GM10248 (cell line): ENCODE data around the gene ACOT7.

Experiments used
- CTCF ChIA-PET: fragments of 300-600 bp; sonication (Branson Sonifier 250); formaldehyde crosslinking; extraction: SDS; loops from one replicate; lab custom pipeline; 2021; ENCODE audit warnings: antibody characterized with exemption; lab: Yijun Ruan, JAX
- POLR2A ChIA-PET: fragments of 350-650 bp; sonication (Branson Sonifier 250); formaldehyde crosslinking; extraction: SDS; loops from one replicate; lab custom pipeline; 2020; ENCODE audit warnings: antibody characterized with exemption; lab: Yijun Ruan, JAX
- DNase-seq: peaks from one replicate; pipeline ENCODE4 v3.0.0; 2012; ENCODE audit errors: extremely low spot score
- TF ChIP-seq, protein P1 (sequence below): IDR thresholded peaks from 2 replicates; pipeline ENCODE4 v1.5.1; 2012; ENCODE audit warnings: mild to moderate bottlenecking, low read depth; ENCODE audit errors: extremely low read depth, missing control alignments, control extremely low read depth

Gene ACOT7

DNA sequence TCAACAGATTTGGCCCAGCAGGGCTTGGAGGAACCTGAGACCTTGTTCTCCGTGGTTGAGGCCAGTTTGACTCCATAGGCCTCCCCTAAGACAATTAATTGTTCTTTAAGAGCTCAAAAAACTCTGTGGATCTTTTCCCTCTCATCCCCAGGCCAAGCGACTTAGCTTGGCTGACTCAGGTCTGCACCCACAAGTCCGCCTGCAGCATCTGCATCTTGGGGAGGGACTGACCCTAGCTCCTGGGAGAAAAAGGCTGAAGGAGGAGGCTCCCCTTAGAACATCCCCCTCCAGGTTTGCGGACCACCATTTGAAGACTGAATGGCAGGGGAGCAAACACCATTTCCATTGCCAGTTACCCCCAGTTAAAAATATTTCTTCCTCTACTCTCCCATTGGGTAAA lies 27.7 kb upstream of the ACOT7 start:
- POLR2A ChIA-PET = no interaction called here
- DNase-seq = no peak
- TF ChIP-seq, protein P1, sequence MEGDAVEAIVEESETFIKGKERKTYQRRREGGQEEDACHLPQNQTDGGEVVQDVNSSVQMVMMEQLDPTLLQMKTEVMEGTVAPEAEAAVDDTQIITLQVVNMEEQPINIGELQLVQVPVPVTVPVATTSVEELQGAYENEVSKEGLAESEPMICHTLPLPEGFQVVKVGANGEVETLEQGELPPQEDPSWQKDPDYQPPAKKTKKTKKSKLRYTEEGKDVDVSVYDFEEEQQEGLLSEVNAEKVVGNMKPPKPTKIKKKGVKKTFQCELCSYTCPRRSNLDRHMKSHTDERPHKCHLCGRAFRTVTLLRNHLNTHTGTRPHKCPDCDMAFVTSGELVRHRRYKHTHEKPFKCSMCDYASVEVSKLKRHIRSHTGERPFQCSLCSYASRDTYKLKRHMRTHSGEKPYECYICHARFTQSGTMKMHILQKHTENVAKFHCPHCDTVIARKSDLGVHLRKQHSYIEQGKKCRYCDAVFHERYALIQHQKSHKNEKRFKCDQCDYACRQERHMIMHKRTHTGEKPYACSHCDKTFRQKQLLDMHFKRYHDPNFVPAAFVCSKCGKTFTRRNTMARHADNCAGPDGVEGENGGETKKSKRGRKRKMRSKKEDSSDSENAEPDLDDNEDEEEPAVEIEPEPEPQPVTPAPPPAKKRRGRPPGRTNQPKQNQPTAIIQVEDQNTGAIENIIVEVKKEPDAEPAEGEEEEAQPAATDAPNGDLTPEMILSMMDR = no peak
- CTCF ChIA-PET = interaction anchor here (1.0 to 6.0 kb wide), 7 partner anchors 15 to 73 kb away, joined by 3 to 94 read pairs (median 5); no protein-coding TSS in a partner anchor

DNA sequence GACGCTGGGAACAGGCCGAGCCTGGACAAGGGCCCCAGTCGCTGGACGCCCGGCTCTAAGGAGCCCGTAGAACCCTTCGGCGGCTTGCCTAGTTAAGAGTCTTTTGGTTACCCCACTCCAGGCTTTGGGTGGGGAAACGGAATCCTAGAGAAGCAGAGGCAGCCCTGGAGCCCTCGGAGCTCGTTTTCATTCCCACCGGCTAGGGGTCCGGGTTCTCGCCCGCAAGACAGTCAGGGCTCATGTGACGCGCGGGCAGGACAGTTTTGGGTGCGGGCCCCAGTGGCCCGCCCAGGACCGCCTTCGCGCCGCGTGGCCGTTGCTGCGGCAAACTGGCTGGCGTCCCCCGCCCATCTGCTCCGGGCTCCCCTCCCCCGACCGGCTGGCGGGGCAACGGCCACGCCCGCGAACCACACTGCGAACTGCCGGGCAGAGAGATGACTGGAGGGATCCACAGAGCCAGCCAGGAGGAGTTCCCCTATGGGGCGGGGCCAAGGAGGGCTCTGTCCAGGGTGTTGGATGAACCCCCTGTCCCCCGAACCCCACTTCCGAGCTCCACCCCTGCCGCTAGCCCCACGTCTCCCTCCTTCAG lies 27.0 kb upstream of the ACOT7 start:
- TF ChIP-seq, protein P1 = no peak

DNA sequence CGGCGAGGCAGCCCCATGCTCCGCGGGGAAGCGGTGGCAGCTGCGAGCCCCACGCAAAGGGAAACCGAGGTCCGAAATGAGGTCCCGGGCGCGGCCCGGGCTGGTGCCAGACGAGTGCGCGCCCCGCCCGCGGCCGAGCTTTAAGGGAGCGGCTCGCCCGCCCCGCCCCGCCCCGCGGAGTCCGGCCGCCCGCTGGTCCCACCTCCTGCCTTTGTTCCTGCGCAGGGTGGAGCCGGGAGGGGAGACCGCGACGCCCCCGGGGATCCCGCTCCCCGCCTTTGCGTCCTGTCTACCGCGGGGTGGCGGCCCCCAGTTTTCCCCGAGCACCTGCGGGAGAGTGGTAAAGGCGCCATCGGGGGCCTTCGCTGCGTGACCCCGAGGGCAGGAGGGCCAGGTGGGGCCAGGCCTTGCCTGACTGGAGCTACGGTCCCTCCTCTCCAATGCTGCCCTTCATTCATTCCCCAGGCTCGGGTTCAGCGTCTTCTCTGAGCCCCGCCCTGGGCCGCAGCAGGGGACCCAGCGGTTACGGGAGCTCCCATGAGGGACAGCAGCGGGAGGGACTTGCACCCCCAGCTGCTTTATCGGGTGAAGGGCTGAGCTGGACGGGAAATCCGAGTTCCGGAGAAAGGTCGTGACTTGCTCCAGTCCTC lies 26.4 kb upstream of the ACOT7 start, which contains the start of gene HES2:
Gene HES2, minus strand, starts transcription at position 116 of the 650 bp plus-strand sequence. Its CDS starts 99 bp downstream, at position 17.
- POLR2A ChIA-PET = interaction anchor here (0.6 kb wide), 1 partner anchor 26 kb away, joined by 4 read pairs; the partner anchor contains the start of gene ACOT7
- DNase-seq = no peak

More for the DNA sequence above, 27.0 kb upstream of the ACOT7 start:
- no peak for DNase-seq
- POLR2A ChIA-PET = no interaction called here
- CTCF ChIA-PET = interaction anchor here (1.0 to 6.0 kb wide), 8 partner anchors 15 to 73 kb away, joined by 3 to 94 read pairs (median 4); no protein-coding TSS in a partner anchor

DNA sequence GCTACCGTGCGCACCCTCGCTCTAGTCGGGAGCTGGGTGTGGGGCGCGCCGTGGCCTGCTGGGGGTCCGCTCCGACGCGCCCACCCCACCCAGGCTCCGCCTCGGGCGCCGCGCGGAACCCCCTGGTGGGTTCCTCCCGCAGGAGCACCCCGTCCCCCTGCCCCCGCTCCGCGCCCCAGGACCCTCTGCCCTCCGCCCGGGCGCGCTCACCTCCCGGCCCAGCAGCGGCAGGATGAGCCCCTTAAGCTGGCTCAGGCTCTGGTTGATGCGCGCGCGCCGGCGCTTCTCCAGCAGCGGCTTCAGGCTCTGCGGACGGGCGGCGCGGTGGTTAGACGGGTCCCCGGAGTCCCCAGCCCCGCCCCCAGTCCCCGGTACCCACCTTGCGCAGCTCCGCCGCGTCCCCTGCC lies 25.8 kb upstream of the ACOT7 start:
- TF ChIP-seq, protein P1 = no peak
- DNase-seq = no peak
- POLR2A ChIA-PET = interaction anchor here (0.6 kb wide), 1 partner anchor 26 kb away, joined by 4 read pairs; the partner anchor contains the start of gene ACOT7
- CTCF ChIA-PET = interaction anchor here (1.0 to 6.0 kb wide), 4 partner anchors 14 to 56 kb away, joined by 3 to 94 read pairs (median 5); no protein-coding TSS in a partner anchor

More for the DNA sequence above, 26.4 kb upstream of the ACOT7 start, which contains the start of gene HES2:
- TF ChIP-seq, protein P1 = no peak
- CTCF ChIA-PET = interaction anchor here (1.0 to 6.0 kb wide), 4 partner anchors 14 to 56 kb away, joined by 3 to 94 read pairs (median 5); no protein-coding TSS in a partner anchor

DNA sequence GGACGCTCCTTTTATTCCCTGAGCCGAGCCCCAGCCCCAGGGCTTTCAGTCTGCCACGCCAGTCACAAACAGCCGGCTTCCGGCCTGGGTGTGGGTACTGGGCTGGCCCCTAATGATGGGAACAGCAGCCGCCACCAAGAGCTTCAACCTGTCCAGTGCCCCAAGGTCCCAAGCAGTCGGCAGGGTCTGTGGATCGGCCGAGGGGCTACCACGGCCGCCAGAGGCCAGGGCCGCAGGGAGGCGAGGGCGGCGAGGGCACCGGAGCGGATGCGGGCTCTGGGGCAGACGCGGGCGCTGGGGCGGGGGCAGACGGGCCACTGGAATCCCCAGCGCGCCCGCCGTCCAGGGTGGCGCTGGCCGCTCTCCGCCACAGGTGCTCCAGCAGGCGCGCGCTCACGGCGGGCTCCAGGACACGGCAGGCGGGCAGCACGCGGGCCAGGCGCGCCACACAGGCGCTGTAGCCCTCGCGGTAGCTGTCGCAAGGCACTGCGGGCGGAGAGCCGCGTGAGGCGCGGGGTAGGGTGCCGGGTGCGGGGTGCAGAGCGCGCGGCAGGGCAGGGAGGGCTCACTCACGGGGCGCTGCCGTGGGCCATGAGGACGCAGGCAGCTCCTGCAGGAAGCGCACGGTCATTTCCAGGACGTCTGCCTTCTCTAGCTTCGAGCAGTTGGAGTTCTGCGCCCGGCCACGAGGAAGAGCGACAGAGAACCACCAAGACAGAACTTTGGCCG lies 25.3 kb upstream of the ACOT7 start:
- ChIA-PET POLR2A (no interaction called here), CTCF (interaction anchor here (2.7 to 6.0 kb wide), 2 partner anchors 17 kb away, joined by 6 to 94 read pairs; no protein-coding TSS in a partner anchor)

More for the DNA sequence above, 25.3 kb upstream of the ACOT7 start:
- DNase-seq = no peak
- TF ChIP-seq, protein P1 = no peak
